ENCODE measurements around the gene FMN1.
"Not testable (repeated sequence)": the region's sequence is repeated elsewhere in the genome, so short reads cannot be mapped to it uniquely, and the experiment has no call there.

Gene FMN1

GRCh38 chr15:33076937-33077336 is 117.6 kb downstream of the FMN1 start:
- H3K36me3 ChIP-seq (replicated peaks), result no peaks in the 10 kb centered on the region
- no peak for TF ChIP-seq CTCF (IDR thresholded peaks at IDR 0.05; ENCODE audit: low read depth, low read length, missing control alignments)
- H3K4me3 ChIP-seq (ENCODE audit: low read depth, low read length), result no peak overlapping the region
- no peaks in the 10 kb centered on the region for H3K27me3 ChIP-seq (replicated peaks)
- in situ Hi-C loops (cut with HindIII; ENCODE audit: low pct_ligation_motif_present, low sequenced_read_pairs), result no loop called here
- DNase-seq, result no peak
- H3K27ac ChIP-seq, result no peak overlapping the region

- in situ Hi-C loops (cut with HindIII; ENCODE audit: low pct_ligation_motif_present, low sequenced_read_pairs), result no loop called here
- no peaks in the 10 kb centered on the region for H3K36me3 ChIP-seq (replicated peaks)
- H3K4me3 ChIP-seq (ENCODE audit: low read depth, low read length), result no peak overlapping the region
- H3K27me3 ChIP-seq (replicated peaks), result no peaks in the 10 kb centered on the region
- TF ChIP-seq CTCF (IDR thresholded peaks at IDR 0.05; ENCODE audit: low read depth, low read length, missing control alignments), result no peak
- DNase-seq, result no peak
- H3K27ac ChIP-seq, result no peak overlapping the region
Measured at GRCh38 chr15:33074942-33075341, 119.6 kb downstream of the FMN1 start.

- in situ Hi-C loops (cut with HindIII; ENCODE audit: low pct_ligation_motif_present, low sequenced_read_pairs), result no loop called here
- Histone ChIP-seq H3K36me3 (replicated peaks) (no peaks in the 10 kb centered on the region), H3K27me3 (replicated peaks) (no peaks in the 10 kb centered on the region), H3K4me3 (ENCODE audit: low read depth, low read length) (no peak overlapping the region), H3K27ac (no peak overlapping the region)
- TF ChIP-seq CTCF (IDR thresholded peaks at IDR 0.05; ENCODE audit: low read depth, low read length, missing control alignments), result no peak
- no peak for DNase-seq
Measured at GRCh38 chr15:33074212-33074611, 120.3 kb downstream of the FMN1 start.

- no peak overlapping the region for H3K27ac ChIP-seq
- no peaks in the 10 kb centered on the region for H3K27me3 ChIP-seq (replicated peaks)
- H3K36me3 ChIP-seq (replicated peaks), result no peaks in the 10 kb centered on the region
- in situ Hi-C loops (cut with HindIII; ENCODE audit: low pct_ligation_motif_present, low sequenced_read_pairs), result no loop called here
- H3K4me3 ChIP-seq (ENCODE audit: low read depth, low read length), result no peak overlapping the region
- DNase-seq, result no peak
- TF ChIP-seq CTCF (IDR thresholded peaks at IDR 0.05; ENCODE audit: low read depth, low read length, missing control alignments), result no peak
Measured at GRCh38 chr15:33071451-33071850, 123.1 kb downstream of the FMN1 start.

GRCh38 chr15:33069903-33070302 is 124.6 kb downstream of the FMN1 start:
- H3K4me3 ChIP-seq (ENCODE audit: low read depth, low read length); H3K36me3 ChIP-seq (replicated peaks); H3K27me3 ChIP-seq (replicated peaks); DNase-seq; H3K27ac ChIP-seq; in situ Hi-C loops (cut with HindIII; ENCODE audit: low pct_ligation_motif_present, low sequenced_read_pairs): not testable (repeated sequence)

- no peak for DNase-seq
- in situ Hi-C loops (cut with HindIII; ENCODE audit: low pct_ligation_motif_present, low sequenced_read_pairs), result no loop called here
- H3K36me3 ChIP-seq (replicated peaks), result no peaks in the 10 kb centered on the region
Measured at GRCh38 chr15:33069161-33069560, 125.4 kb downstream of the FMN1 start.

More at GRCh38 chr15:33069161-33069560, 125.4 kb downstream of the FMN1 start:
- Histone ChIP-seq H3K27ac (no peak overlapping the region), H3K4me3 (ENCODE audit: low read depth, low read length) (no peak overlapping the region), H3K27me3 (replicated peaks) (no peaks in the 10 kb centered on the region)
- TF ChIP-seq CTCF (IDR thresholded peaks at IDR 0.05; ENCODE audit: low read depth, low read length, missing control alignments), result no peak

Measured in brain microvascular endothelial cell (primary cell).